DMS 273 (cell line): ENCODE results near the gene TSC22D2.

Experiments
- DNase-seq: peaks from one replicate; lab custom pipeline; 2025; ENCODE audit not compliant: unreplicated experiment; lab: John Stamatoyannopoulos, UW

TSC22D2 gene

GRCh38 chr3:150384296-150385212 lies 23.5 kb upstream of the TSC22D2 start:
- no peak for DNase-seq

GRCh38 chr3:150385296-150386242 lies 22.5 kb upstream of the TSC22D2 start:
- no peak for DNase-seq

- no peak for DNase-seq
Measured at GRCh38 chr3:150388498-150389418, 19.3 kb upstream of the TSC22D2 start.

GRCh38 chr3:150390087-150390486 lies 18.0 kb upstream of the TSC22D2 start:
- peak; percentile 86 for DNase-seq

- no peak for DNase-seq
Measured at GRCh38 chr3:150391161-150391560, 16.9 kb upstream of the TSC22D2 start.

- no peak for DNase-seq
Measured at GRCh38 chr3:150393745-150394144, 14.4 kb upstream of the TSC22D2 start.

- DNase-seq, result no peak
Measured at GRCh38 chr3:150394606-150395005, 13.5 kb upstream of the TSC22D2 start.

GRCh38 chr3:150396491-150396890 lies 11.6 kb upstream of the TSC22D2 start:
- no peak for DNase-seq

- DNase-seq, result peak; percentile 26
Measured at GRCh38 chr3:150396956-150397550, 11.0 kb upstream of the TSC22D2 start.

- DNase-seq, result no peak
Measured at GRCh38 chr3:150399060-150399459, 9.0 kb upstream of the TSC22D2 start.

GRCh38 chr3:150401285-150401684 lies 6.8 kb upstream of the TSC22D2 start:
- DNase-seq, result no peak

GRCh38 chr3:150402217-150402616 lies 5.9 kb upstream of the TSC22D2 start:
- no peak for DNase-seq

GRCh38 chr3:150404023-150404422 lies 4.1 kb upstream of the TSC22D2 start:
- DNase-seq, result no peak

- peak; percentile 58 for DNase-seq
Measured at GRCh38 chr3:150407051-150407807, 869 bp upstream of the TSC22D2 start.

- DNase-seq, result no peak
Measured at GRCh38 chr3:150407808-150408220, 284 bp upstream of the TSC22D2 start.

GRCh38 chr3:150409125-150409511 lies 1.0 kb downstream of the TSC22D2 start:
- DNase-seq, result no peak

- peak; percentile 91 for DNase-seq
Measured at GRCh38 chr3:150409512-150410310, 1.6 kb downstream of the TSC22D2 start.

GRCh38 chr3:150410311-150411105 lies 2.4 kb downstream of the TSC22D2 start:
- DNase-seq, result peak; percentile 91
